Measurements from ENCODE around the gene MGAT4B. TPM values are rescaled to one million over a fixed set of nuclear protein-coding genes. Genes with fewer than 3 reads are reported as not detected.

The MGAT4B gene
- polyA plus RNA-seq, 2 donors: 59.2 to 66.8 TPM

DNA sequence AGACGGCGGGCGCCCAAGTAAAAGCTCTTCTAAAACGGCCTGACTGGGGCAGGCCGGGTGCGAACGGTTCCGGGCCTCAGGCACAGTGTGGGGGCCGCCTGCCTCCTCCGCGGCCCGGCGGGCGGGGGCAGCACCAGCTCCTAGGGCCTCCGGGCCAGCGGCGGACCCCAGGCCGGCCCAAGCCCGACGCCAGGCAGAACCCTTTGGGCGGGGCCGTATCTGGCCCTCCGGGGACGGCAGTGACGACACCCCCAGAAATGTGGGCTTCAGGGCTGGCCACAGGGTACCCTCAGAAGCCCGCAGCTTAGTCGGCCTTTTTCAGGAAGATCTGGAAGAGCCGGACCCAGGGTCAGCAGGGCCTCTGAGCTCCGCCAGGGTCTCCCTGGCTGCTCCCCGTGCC, 8.9 kb downstream of the MGAT4B start:
- no peaks in the 10 kb centered on the region for H3K27me3 ChIP-seq (ENCODE audit: control insufficient read depth in 1 of 2, insufficient read depth in 2 of 2, low read length in 2 of 2)
- peaks cover 4 to 34% of the 10 kb centered on the region in 2 donors for H3K36me3 ChIP-seq (ENCODE audit: control insufficient read depth in 2 of 2, insufficient read depth in 2 of 2, low read length in 1 of 2)
- no peak overlapping the region for H3K4me3 ChIP-seq (ENCODE audit: low read depth in 1 of 2, low read length in 2 of 2)
- H3K4me1 ChIP-seq (ENCODE audit: control insufficient read depth in 2 of 2, insufficient read depth in 2 of 2, low read length in 1 of 2): peaks cover 3 to 30% of the 10 kb centered on the region in 2 donors
- no peak overlapping the region for H3K27ac ChIP-seq (ENCODE audit: low read depth in 2 of 2, low read length in 1 of 2)
- no peaks in the 10 kb centered on the region for H3K9me3 ChIP-seq (ENCODE audit: control insufficient read depth in 2 of 2, insufficient read depth in 1 of 2, low read depth in 1 of 2, low read length in 1 of 2)
- 84 to 87% methylated on average over 26 to 30 of the region's 30 CpGs for WGBS, 2 donors

DNA sequence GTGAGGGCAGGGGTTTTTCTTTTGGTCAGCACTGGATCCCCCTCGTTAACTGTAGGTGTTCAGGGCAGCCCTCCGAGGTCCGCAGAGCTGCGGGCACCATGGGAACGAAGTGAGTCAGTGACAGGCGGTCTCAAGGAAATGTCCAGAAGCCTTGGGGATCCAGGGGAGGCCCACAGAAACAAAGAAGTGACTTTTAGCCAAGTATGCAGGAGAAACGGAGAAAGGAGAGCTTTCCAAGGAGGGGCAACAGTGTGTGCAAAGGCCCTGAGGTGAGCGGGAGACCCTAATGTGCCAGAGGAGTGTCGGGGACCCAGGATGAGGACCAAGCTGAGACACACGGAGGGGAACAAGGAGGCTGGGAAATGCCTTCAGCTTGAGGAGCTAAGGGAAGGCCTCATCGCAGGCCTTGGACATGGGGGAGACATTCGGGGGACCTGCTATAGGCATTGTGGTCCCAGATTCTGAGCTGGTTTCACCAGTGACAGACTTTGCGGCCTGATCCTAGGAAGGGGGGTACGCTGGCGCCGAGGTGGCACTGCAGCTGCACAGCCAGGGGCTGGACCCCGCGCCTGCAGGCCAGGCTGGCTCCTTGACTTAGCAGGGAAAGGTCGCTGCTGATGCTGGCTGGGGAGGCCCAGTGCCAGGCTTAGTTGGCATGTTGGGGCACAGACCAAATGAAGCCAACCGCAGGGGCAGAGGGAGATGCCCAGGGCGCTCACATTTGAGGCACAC, 9.6 kb downstream of the MGAT4B start:
- Histone ChIP-seq H3K4me3 (ENCODE audit: low read depth in 1 of 2, low read length in 2 of 2) (no peak overlapping the region), H3K9me3 (ENCODE audit: control insufficient read depth in 2 of 2, insufficient read depth in 1 of 2, low read depth in 1 of 2, low read length in 1 of 2) (no peaks in the 10 kb centered on the region), H3K36me3 (ENCODE audit: control insufficient read depth in 2 of 2, insufficient read depth in 2 of 2, low read length in 1 of 2) (peaks cover 4 to 34% of the 10 kb centered on the region in 2 donors), H3K27me3 (ENCODE audit: control insufficient read depth in 1 of 2, insufficient read depth in 2 of 2, low read length in 2 of 2) (no peaks in the 10 kb centered on the region), H3K4me1 (ENCODE audit: control insufficient read depth in 2 of 2, insufficient read depth in 2 of 2, low read length in 1 of 2) (peaks cover 3 to 24% of the 10 kb centered on the region in 2 donors), H3K27ac (ENCODE audit: low read depth in 2 of 2, low read length in 1 of 2) (peak overlapping the region; percentile 82 to 91)
- WGBS, 2 donors: 67 to 73% methylated on average over 21 of the region's 21 CpGs

DNA sequence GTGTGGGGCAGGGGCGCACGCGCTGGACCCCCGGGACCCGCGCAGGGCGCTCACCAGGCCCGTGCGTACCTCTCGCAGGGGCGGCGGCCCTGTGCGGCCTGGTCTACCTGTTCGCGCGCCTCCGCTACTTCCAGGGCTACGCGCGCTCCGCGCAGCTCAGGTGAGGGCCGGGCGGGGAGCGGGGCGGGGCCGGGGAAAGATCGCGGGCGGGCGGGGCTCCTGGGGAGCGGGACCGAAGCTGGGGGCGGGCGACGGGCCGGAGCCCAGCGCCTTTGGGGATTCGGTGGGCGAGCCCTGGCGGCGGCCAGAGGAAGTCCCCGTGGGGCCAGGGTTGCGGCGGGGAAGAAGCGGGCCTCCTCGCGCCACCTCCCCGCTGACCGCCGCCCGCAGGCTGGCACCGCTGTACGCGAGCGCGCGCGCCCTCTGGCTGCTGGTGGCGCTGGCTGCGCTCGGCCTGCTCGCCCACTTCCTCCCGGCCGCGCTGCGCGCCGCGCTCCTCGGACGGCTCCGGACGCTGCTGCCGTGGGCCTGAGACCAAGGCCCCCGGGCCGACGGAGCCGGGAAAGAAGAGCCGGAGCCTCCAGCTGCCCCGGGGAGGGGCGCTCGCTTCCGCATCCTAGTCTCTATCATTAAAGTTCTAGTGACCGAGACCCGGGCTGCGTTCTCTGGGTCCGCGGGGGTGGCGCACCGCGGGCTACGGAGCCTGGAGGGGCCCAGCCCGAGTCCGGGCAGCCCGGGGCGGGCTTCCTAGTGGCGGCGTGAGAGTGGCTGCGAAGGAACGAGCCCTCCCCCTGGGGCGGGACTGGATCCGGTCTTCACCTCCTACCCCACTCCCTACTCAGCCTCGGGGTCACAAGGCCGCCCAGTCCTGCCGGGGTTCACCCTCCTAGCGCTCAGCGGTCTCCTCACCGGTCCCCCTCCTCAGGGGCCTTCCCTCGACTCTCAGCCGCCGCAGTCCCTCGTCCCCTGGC, 10.5 kb downstream of the MGAT4B start:
- WGBS, 2 donors: 2% methylated on average over 74 to 113 of the region's 113 CpGs
- Histone ChIP-seq H3K27me3 (ENCODE audit: control insufficient read depth in 1 of 2, insufficient read depth in 2 of 2, low read length in 2 of 2) (no peaks in the 10 kb centered on the region), H3K9me3 (ENCODE audit: control insufficient read depth in 2 of 2, insufficient read depth in 1 of 2, low read depth in 1 of 2, low read length in 1 of 2) (no peaks in the 10 kb centered on the region), H3K36me3 (ENCODE audit: control insufficient read depth in 2 of 2, insufficient read depth in 2 of 2, low read length in 1 of 2) (peaks cover 2 to 32% of the 10 kb centered on the region in 2 donors), H3K27ac (ENCODE audit: low read depth in 2 of 2, low read length in 1 of 2) (peak overlapping the region; percentile 82 to 91), H3K4me3 (ENCODE audit: low read depth in 1 of 2, low read length in 2 of 2) (peak overlapping the region; percentile 58 to 74), H3K4me1 (ENCODE audit: control insufficient read depth in 2 of 2, insufficient read depth in 2 of 2, low read length in 1 of 2) (peaks cover 3 to 24% of the 10 kb centered on the region in 2 donors)

DNA sequence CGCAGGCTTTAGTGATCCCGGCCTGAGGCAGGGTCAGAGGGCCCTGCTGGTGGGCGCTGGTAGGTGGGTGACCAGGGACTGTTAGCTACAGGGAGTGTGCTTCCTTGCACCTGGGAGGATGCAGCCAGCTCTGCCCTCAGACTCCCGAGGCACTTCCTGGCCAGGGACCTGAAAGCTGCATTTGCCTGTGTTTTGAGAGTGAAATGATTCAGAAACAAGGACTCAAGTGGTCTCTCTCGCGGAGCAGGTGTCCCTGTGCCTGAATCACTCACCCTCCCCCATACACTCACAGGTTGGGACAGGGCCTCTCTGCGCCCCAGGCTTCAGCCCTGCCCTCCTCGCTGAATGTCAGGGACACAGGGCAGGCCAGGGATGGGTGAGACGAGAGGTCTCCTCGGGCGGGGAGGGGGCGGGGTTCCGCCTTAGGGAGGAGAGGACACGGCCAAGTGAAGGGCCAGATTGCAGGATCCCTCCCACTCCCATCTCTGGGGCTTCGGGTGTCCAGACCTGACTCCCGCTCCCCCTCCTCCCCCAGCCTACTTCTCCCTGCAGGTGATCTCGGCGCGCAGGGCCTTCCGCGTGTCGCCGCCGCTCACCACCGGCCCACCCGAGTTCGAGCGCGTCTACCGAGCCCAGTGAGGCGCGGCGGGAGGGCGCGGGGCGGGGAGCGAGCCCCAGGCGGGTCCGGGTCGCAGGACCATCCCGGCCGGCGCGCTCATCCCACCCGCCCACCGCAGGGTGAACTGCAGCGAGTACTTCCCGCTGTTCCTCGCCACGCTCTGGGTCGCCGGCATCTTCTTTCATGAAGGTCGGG, 11.4 kb downstream of the MGAT4B start:
- peaks cover 0 to 27% of the 10 kb centered on the region in 2 donors for H3K36me3 ChIP-seq (ENCODE audit: control insufficient read depth in 2 of 2, insufficient read depth in 2 of 2, low read length in 1 of 2)
- no peaks in the 10 kb centered on the region for H3K9me3 ChIP-seq (ENCODE audit: control insufficient read depth in 2 of 2, insufficient read depth in 1 of 2, low read depth in 1 of 2, low read length in 1 of 2)
- peak overlapping the region; percentile 58 to 74 for H3K4me3 ChIP-seq (ENCODE audit: low read depth in 1 of 2, low read length in 2 of 2)
- WGBS, 2 donors: 7 to 8% methylated on average over 45 to 53 of the region's 53 CpGs
- no peaks in the 10 kb centered on the region for H3K27me3 ChIP-seq (ENCODE audit: control insufficient read depth in 1 of 2, insufficient read depth in 2 of 2, low read length in 2 of 2)
- peaks cover 3 to 24% of the 10 kb centered on the region in 2 donors for H3K4me1 ChIP-seq (ENCODE audit: control insufficient read depth in 2 of 2, insufficient read depth in 2 of 2, low read length in 1 of 2)
- peak overlapping the region; percentile 80 to 91 for H3K27ac ChIP-seq (ENCODE audit: low read depth in 2 of 2, low read length in 1 of 2)

DNA sequence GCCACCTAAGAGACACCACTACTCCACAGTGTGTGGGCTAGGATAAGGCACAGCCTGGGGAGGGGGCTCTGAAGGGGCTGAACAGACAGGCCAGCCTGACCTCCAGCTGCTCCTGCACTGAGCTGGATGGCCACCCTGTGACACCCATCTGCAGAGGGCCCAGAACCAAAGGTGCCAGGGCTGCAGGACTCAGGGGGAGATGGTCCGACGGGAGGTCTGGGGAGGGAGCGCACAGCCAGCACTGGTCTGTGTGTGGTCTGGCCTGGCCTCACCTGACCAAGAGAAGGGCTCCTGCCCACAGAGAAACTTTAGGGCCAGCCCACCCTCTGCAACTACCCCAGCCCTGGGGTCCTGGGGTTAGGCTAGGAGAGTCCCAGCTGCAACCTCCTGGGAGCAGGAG, 12.1 kb downstream of the MGAT4B start:
- Histone ChIP-seq H3K27ac (ENCODE audit: low read depth in 2 of 2, low read length in 1 of 2) (peak overlapping the region in 1 of 2 donors; percentile 62), H3K36me3 (ENCODE audit: control insufficient read depth in 2 of 2, insufficient read depth in 2 of 2, low read length in 1 of 2) (peaks cover 0 to 21% of the 10 kb centered on the region in 2 donors), H3K4me3 (ENCODE audit: low read depth in 1 of 2, low read length in 2 of 2) (no peak overlapping the region), H3K9me3 (ENCODE audit: control insufficient read depth in 2 of 2, insufficient read depth in 1 of 2, low read depth in 1 of 2, low read length in 1 of 2) (no peaks in the 10 kb centered on the region), H3K27me3 (ENCODE audit: control insufficient read depth in 1 of 2, insufficient read depth in 2 of 2, low read length in 2 of 2) (no peaks in the 10 kb centered on the region), H3K4me1 (ENCODE audit: control insufficient read depth in 2 of 2, insufficient read depth in 2 of 2, low read length in 1 of 2) (peaks cover 3 to 24% of the 10 kb centered on the region in 2 donors)
- WGBS, 2 donors: 66 to 91% methylated on average over 3 of the region's 3 CpGs

DNA sequence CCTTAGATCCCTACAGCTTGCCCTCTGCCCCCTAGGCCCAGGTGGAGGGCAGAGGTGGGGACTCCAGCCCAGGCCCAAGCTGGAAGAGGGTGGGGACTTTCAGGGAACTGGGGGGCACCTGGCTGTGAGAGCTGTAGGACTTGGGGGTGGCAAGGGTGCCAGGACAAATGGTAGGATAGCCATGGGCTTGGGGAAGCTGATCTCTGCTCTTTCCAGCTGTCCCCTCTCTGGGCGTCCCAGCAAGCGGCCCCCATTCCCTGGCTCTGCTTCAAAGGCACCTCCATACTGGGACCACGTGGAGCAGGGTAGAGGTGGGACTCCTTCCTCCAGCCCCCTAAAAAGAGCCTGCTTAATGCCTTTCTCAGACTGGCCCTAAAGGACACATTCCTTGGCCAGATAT, 12.5 kb downstream of the MGAT4B start:
- Histone ChIP-seq H3K27me3 (ENCODE audit: control insufficient read depth in 1 of 2, insufficient read depth in 2 of 2, low read length in 2 of 2) (no peaks in the 10 kb centered on the region), H3K4me3 (ENCODE audit: low read depth in 1 of 2, low read length in 2 of 2) (peak overlapping the region in 1 of 2 donors; percentile 21), H3K36me3 (ENCODE audit: control insufficient read depth in 2 of 2, insufficient read depth in 2 of 2, low read length in 1 of 2) (peaks cover 0 to 17% of the 10 kb centered on the region in 2 donors), H3K4me1 (ENCODE audit: control insufficient read depth in 2 of 2, insufficient read depth in 2 of 2, low read length in 1 of 2) (peaks cover 3 to 24% of the 10 kb centered on the region in 2 donors), H3K27ac (ENCODE audit: low read depth in 2 of 2, low read length in 1 of 2) (peak overlapping the region; percentile 40 to 62), H3K9me3 (ENCODE audit: control insufficient read depth in 2 of 2, insufficient read depth in 1 of 2, low read depth in 1 of 2, low read length in 1 of 2) (no peaks in the 10 kb centered on the region)
- 66 to 72% methylated on average over 3 of the region's 3 CpGs for WGBS, 2 donors

DNA sequence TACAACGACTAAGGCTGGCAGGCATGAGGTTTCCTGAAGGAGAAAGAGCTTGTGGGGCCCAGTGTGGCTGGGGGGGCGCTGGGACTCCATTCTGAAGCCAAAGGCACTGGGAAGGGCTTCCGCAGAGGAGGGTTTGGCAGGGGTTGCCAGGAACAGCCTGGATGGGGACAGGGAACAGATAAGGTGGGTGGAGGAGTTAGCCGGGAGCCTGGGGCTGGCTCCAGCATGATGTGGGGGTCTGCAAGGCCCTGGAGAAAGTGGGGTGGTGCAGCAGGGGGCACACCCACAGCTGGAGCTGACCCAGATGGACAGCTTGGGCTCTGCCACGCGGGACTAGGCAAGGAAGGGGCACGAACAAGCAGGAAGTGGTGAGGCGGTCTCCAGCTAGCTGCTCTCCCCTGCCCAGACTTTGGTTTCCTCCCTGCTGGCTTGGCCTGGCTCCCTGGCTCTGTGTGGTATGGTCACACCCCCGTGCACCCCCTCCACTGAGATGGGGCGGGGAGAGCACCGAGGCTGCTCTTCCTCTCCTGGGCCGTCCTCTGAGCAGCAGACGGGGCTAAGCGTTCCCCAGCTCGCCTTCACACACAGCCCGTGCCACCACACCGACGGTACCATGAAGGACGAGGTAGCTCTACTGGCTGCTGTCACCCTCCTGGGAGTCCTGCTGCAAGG, 13.1 kb downstream of the MGAT4B start, which contains the start of gene LTC4S:
Gene LTC4S, plus strand, starts transcription at position 519 of the 672 bp plus-strand sequence. Its CDS starts 95 bp downstream, at position 614.
- WGBS, 2 donors: 13 to 23% methylated on average over 19 of the region's 19 CpGs
- Histone ChIP-seq H3K4me3 (ENCODE audit: low read depth in 1 of 2, low read length in 2 of 2) (peak within 1 kb of the TSS in 1 of 2 donors; percentile 21), H3K36me3 (ENCODE audit: control insufficient read depth in 2 of 2, insufficient read depth in 2 of 2, low read length in 1 of 2) (peaks cover 0 to 11% of the 10 kb centered on the region in 2 donors), H3K9me3 (ENCODE audit: control insufficient read depth in 2 of 2, insufficient read depth in 1 of 2, low read depth in 1 of 2, low read length in 1 of 2) (no peaks in the 10 kb centered on the region), H3K27me3 (ENCODE audit: control insufficient read depth in 1 of 2, insufficient read depth in 2 of 2, low read length in 2 of 2) (no peaks in the 10 kb centered on the region), H3K27ac (ENCODE audit: low read depth in 2 of 2, low read length in 1 of 2) (peak within 1 kb of the TSS; percentile 62 to 66), H3K4me1 (ENCODE audit: control insufficient read depth in 2 of 2, insufficient read depth in 2 of 2, low read length in 1 of 2) (peaks cover 3 to 24% of the 10 kb centered on the region in 2 donors)

DNA sequence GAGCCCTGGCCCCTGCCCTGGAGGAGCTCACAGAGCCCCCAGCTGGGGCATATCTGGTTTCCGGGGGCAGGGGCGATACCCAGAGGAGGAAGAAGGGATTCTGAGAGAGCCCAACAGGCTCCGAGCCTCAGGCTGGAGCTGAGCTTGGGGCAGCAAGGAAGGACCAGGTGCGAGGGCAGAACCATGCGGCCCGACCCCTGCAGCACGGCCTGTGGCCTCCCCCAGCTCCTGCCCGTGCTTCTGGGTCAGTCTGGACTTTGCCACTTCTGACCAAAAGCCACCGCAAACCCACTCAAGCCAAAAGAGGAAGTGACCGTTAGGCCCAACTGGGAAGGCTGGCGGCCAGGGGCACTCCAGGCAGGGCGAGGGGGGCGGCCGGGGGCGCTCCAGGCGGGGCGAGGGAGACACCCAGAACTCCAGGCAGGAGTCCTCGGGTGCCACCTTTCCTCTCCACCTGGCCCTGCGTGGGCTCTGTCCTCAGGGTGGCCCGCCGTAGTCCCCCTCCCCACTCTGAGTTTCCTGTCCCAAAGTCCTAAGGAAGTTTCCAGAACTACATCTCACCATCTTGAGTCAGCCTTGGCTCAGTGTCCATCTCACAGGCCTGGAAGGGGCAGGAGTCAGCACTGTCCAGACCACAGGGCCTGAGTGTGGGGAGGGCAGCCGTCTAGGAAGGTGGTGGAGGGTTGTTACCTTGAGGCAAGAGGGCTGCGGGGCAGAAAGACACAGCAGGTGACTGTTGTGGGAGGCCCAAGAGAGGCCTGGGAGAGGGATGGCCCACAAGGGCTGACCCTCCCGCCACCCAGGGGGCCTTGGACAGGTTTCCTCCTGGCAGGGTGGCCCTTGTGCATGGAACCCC, 13.8 kb downstream of the MGAT4B start:
- H3K36me3 ChIP-seq (ENCODE audit: control insufficient read depth in 2 of 2, insufficient read depth in 2 of 2, low read length in 1 of 2): peaks cover 0 to 4% of the 10 kb centered on the region in 2 donors
- H3K27me3 ChIP-seq (ENCODE audit: control insufficient read depth in 1 of 2, insufficient read depth in 2 of 2, low read length in 2 of 2): no peaks in the 10 kb centered on the region
- H3K27ac ChIP-seq (ENCODE audit: low read depth in 2 of 2, low read length in 1 of 2): peak overlapping the region; percentile 37 to 66
- H3K9me3 ChIP-seq (ENCODE audit: control insufficient read depth in 2 of 2, insufficient read depth in 1 of 2, low read depth in 1 of 2, low read length in 1 of 2): no peaks in the 10 kb centered on the region
- peaks cover 3 to 24% of the 10 kb centered on the region in 2 donors for H3K4me1 ChIP-seq (ENCODE audit: control insufficient read depth in 2 of 2, insufficient read depth in 2 of 2, low read length in 1 of 2)
- no peak overlapping the region for H3K4me3 ChIP-seq (ENCODE audit: low read depth in 1 of 2, low read length in 2 of 2)
- WGBS, 2 donors: 76 to 83% methylated on average over 24 of the region's 24 CpGs
